Chondrocyte (in vitro differentiated cells): ENCODE measurements around the gene NENF. TPM values are rescaled to one million over a fixed set of nuclear protein-coding genes. Genes with fewer than 3 reads are reported as not detected.

ENCODE experiments used
- DNase-seq: peaks from one replicate; pipeline ENCODE4 v3.0.0; 2021; ENCODE audit warnings: mixed read lengths, low spot score
- H3K27ac Mint-ChIP-seq: one replicate; pipeline ENCODE4 v1.8.0; 2021; ENCODE audit warnings: mild to moderate bottlenecking, moderate library complexity, mixed read lengths; ENCODE audit not compliant: unreplicated experiment
- H3K27me3 Mint-ChIP-seq: 2 replicates; pipeline ENCODE4 v1.8.0; 2021; ENCODE audit warnings: low read depth, mixed read lengths
- H3K36me3 Mint-ChIP-seq: 2 replicates; pipeline ENCODE4 v1.8.0; 2021; ENCODE audit warnings: low read depth, mixed read lengths
- H3K4me1 Mint-ChIP-seq: 2 replicates; pipeline ENCODE4 v1.8.0; 2021; ENCODE audit warnings: low read depth, mild to moderate bottlenecking, mixed read lengths
- H3K4me3 Mint-ChIP-seq: one replicate; pipeline ENCODE4 v1.8.0; 2021; ENCODE audit warnings: mild to moderate bottlenecking, moderate library complexity, mixed read lengths; ENCODE audit not compliant: unreplicated experiment
- H3K9me3 Mint-ChIP-seq: 2 replicates; pipeline ENCODE4 v1.8.0; 2021; ENCODE audit warnings: low read depth, mixed read lengths
- total RNA-seq: library from RNA; stranded (reverse); gene quantifications from 3 replicates; pipeline ENCODE4 v1.2.1, GENCODE V29; 2021
- TF ChIP-seq, protein P1 (sequence below): fragments of 200-600 bp; sonication (generic); IDR thresholded peaks from 2 replicates; pipeline ENCODE4 v1.5.0; 2021; ENCODE audit warnings: antibody characterized with exemption, mild to moderate bottlenecking, moderate library complexity

NENF gene
- total RNA-seq, 1 donor from 2014 or later, result 48.6 TPM

DNA sequence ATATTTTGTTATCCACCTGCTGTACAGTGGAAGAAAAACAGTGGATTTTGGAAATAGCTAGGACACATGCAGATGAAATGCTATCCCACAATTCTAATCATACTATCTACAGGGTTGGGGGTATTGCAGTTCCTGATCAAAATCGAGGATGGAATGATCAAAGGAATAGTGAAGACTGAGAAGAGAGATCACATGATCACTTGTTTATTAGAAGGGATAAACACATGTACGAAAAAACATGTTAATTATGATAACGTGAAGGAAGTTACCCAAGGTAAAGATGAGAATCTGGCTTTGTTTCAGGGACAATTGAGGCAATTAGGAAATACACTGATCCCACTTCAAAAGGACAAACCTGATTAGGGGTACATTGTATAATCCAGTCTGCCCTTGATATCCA lies 8.8 kb upstream of the NENF start:
- TF ChIP-seq, protein P1, sequence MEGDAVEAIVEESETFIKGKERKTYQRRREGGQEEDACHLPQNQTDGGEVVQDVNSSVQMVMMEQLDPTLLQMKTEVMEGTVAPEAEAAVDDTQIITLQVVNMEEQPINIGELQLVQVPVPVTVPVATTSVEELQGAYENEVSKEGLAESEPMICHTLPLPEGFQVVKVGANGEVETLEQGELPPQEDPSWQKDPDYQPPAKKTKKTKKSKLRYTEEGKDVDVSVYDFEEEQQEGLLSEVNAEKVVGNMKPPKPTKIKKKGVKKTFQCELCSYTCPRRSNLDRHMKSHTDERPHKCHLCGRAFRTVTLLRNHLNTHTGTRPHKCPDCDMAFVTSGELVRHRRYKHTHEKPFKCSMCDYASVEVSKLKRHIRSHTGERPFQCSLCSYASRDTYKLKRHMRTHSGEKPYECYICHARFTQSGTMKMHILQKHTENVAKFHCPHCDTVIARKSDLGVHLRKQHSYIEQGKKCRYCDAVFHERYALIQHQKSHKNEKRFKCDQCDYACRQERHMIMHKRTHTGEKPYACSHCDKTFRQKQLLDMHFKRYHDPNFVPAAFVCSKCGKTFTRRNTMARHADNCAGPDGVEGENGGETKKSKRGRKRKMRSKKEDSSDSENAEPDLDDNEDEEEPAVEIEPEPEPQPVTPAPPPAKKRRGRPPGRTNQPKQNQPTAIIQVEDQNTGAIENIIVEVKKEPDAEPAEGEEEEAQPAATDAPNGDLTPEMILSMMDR, result no peak
- no peak for DNase-seq
- Mint-ChIP-seq H3K36me3 (no peaks in the 10 kb centered on the region), H3K4me3 (no peak overlapping the region), H3K27ac (no peak overlapping the region), H3K9me3 (no peaks in the 10 kb centered on the region), H3K4me1 (no peaks in the 10 kb centered on the region), H3K27me3 (peaks cover 7% of the 10 kb centered on the region)

GRCh38 chr1:212428496-212428895 lies 4.2 kb upstream of the NENF start:
- TF ChIP-seq, protein P1, result no peak
- Mint-ChIP-seq H3K4me3 (no peak overlapping the region), H3K27ac (no peak overlapping the region), H3K9me3 (no peaks in the 10 kb centered on the region), H3K36me3 (no peaks in the 10 kb centered on the region), H3K4me1 (peaks cover 16% of the 10 kb centered on the region), H3K27me3 (peaks cover 4% of the 10 kb centered on the region)
- no peak for DNase-seq

DNA sequence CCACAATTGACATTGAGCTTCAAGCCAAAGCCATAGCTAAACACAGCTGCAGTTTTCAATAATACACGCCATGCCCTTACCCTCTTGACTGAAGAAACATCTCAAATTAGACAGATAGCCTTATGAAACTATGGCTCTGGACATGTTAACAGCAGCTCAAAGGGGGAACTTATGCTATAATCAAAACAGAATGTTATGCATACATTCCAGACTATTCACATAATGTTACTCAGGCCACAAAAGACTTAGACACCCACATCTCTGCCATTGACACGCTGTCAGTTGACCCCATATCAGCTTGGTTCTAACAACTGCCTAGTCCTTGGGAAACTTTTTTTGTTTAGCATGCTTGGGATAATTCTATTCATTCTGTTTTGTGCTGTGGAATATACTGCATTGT lies 2.3 kb upstream of the NENF start:
- no peak overlapping the region for H3K4me3 Mint-ChIP-seq

DNA sequence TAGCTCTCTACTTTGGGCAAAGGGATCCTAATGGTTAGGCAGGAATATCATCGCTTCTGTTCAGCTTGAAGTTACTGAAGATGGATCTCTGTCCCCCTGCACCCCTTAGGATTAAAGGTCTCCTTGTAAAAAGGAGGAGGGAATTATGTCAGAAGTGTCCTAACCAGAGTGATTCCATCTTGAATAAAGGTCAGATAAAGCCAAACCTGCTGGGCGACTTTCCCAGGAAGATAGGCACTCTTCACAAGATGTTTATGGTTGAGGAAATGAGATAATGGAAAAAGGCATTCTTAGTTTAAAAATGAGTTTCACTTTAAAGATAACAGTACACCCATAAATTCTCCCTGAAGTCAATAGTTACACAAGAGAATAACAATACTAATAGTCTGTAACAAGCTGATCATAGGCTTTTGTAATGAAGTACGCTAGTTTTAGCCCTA lies 1.7 kb upstream of the NENF start:
- no peaks in the 10 kb centered on the region for H3K9me3 Mint-ChIP-seq
- no peaks in the 10 kb centered on the region for H3K36me3 Mint-ChIP-seq
- TF ChIP-seq, protein P1, result no peak
- H3K27me3 Mint-ChIP-seq, result no peaks in the 10 kb centered on the region
- peaks cover 22% of the 10 kb centered on the region for H3K4me1 Mint-ChIP-seq
- no peak overlapping the region for H3K27ac Mint-ChIP-seq
- no peak overlapping the region for H3K4me3 Mint-ChIP-seq
- DNase-seq, result no peak

More for the DNA sequence above, 2.3 kb upstream of the NENF start:
- Mint-ChIP-seq H3K36me3 (no peaks in the 10 kb centered on the region), H3K9me3 (no peaks in the 10 kb centered on the region), H3K4me1 (peaks cover 22% of the 10 kb centered on the region), H3K27me3 (no peaks in the 10 kb centered on the region), H3K27ac (no peak overlapping the region)
- TF ChIP-seq, protein P1, result no peak
- DNase-seq, result no peak

GRCh38 chr1:212431644-212432043 lies 1.1 kb upstream of the NENF start:
- DNase-seq, result no peak
- Mint-ChIP-seq H3K27ac (no peak overlapping the region), H3K9me3 (no peaks in the 10 kb centered on the region), H3K36me3 (no peaks in the 10 kb centered on the region), H3K4me3 (no peak overlapping the region), H3K4me1 (peaks cover 22% of the 10 kb centered on the region), H3K27me3 (no peaks in the 10 kb centered on the region)
- TF ChIP-seq, protein P1, result no peak
